ENCODE measurements around the gene CTNNB1.
A peak's percentile ranks its signal among the peaks of the same experiment; 100 is the strongest.

Gene CTNNB1

DNA sequence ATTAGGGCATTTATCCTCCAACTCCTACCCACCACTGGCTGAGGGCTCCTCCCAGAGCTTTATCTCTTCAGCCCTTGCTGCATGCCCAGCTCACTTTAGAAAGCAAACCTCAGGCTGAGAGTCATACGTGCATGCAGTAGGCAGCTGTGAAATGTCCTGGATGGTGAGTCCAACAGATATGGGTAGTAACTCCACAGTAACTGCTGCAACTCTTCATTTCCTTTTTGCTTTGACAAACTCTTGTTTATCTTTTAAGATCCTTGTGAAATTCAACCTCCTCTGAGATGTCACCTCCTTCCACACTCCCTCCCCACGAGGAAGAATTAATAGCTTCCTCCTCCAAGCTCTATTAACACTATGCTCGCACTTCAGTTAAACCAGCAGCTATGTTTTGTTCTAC lies 35.9 kb upstream of the CTNNB1 start:
- DNase-seq (ENCODE audit: low read depth) = peak; percentile 8
- TF ChIP-seq, protein P1, sequence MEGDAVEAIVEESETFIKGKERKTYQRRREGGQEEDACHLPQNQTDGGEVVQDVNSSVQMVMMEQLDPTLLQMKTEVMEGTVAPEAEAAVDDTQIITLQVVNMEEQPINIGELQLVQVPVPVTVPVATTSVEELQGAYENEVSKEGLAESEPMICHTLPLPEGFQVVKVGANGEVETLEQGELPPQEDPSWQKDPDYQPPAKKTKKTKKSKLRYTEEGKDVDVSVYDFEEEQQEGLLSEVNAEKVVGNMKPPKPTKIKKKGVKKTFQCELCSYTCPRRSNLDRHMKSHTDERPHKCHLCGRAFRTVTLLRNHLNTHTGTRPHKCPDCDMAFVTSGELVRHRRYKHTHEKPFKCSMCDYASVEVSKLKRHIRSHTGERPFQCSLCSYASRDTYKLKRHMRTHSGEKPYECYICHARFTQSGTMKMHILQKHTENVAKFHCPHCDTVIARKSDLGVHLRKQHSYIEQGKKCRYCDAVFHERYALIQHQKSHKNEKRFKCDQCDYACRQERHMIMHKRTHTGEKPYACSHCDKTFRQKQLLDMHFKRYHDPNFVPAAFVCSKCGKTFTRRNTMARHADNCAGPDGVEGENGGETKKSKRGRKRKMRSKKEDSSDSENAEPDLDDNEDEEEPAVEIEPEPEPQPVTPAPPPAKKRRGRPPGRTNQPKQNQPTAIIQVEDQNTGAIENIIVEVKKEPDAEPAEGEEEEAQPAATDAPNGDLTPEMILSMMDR (IDR thresholded peaks at IDR 0.05; ENCODE audit: low read length, missing control alignments) = no peak
- H3K4me3 ChIP-seq (replicated peaks; ENCODE audit: low read depth, low read length) = no peak overlapping the region

DNA sequence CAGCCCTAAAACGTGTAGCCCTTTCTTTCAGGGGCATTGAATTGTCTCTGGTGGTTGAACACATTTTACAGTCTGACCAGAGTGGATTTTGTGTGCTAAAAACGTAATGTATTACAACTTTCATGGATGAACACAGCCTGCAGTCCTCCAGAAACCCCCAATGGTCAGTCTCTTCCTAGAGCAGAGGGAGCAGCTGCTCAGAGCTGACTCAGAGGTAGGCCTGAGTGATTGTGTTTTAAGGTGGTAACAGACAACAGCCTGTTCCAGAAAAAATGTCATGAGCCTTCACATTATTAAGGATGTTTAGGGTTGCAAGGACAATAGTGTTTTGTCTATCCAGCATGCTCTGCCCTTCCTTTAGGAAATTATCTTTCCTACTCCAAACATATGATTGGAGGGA lies 34.5 kb upstream of the CTNNB1 start:
- TF ChIP-seq, protein P1 (IDR thresholded peaks at IDR 0.05; ENCODE audit: low read length, missing control alignments) = no peak
- DNase-seq (ENCODE audit: low read depth) = no peak

DNA sequence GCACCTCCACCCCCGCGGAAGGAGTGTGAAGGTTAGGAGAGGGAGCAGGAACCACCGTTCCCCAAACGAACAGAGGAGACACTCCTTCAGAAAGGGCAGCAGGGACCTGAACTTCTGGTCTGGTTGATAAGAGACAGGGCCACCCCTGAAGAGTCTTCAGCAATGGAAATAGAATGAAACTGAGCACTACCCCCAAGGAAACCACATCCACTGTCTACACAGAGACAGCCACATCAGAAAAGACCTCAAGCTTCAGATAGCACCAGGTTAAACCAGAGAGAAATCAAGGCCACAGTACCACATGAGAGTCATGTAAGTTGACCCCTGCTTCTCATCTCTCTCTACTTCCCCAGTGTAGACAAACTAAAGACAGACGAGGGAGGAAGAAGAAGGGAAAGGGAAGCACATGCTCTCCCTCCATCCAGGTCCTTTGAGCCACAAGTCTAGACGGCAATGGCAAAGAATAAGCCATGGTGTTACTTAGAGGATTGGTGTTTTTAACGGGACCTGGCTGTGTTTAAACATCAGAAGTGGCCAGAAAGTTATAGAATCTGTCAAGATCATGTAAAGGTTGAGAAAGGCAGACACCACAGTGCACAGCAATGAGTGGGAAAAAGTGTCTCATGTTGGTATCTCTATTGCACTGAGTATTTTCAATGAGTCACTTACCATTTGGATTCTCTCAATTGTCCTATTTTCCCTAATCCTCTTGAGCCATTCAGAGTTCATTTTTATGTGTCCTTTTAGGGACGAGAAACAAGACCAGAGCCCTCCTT lies 31.4 kb upstream of the CTNNB1 start:
- DNase-seq (ENCODE audit: low read depth) = no peak
- TF ChIP-seq, protein P1 (IDR thresholded peaks at IDR 0.05; ENCODE audit: low read length, missing control alignments) = no peak
- H3K4me3 ChIP-seq (replicated peaks; ENCODE audit: low read depth, low read length) = no peak overlapping the region

More for the DNA sequence above, 34.5 kb upstream of the CTNNB1 start:
- H3K4me3 ChIP-seq (replicated peaks; ENCODE audit: low read depth, low read length) = no peak overlapping the region

DNA sequence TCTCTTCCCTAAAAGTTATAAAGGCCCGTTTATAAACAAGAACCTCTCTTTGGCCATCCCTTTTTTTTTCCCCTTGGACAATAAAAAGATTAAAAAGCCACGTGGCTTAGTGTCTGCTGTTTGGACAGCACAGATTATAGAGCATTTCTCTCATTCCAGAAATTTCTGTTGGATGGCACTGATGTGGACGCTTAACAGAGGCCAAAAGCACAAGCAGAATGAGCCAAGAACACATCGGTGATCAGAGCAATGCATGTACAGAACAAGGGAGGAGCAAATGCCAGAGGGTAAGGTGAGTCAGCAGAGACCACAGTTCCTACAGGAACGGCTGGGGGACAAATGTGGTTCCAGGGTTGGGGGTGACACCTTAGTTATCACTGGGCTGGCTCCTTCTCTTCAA lies 30.3 kb upstream of the CTNNB1 start:
- peak; percentile 22 for DNase-seq (ENCODE audit: low read depth)
- TF ChIP-seq, protein P1 (IDR thresholded peaks at IDR 0.05; ENCODE audit: low read length, missing control alignments) = no peak
- H3K4me3 ChIP-seq (replicated peaks; ENCODE audit: low read depth, low read length) = no peak overlapping the region

DNA sequence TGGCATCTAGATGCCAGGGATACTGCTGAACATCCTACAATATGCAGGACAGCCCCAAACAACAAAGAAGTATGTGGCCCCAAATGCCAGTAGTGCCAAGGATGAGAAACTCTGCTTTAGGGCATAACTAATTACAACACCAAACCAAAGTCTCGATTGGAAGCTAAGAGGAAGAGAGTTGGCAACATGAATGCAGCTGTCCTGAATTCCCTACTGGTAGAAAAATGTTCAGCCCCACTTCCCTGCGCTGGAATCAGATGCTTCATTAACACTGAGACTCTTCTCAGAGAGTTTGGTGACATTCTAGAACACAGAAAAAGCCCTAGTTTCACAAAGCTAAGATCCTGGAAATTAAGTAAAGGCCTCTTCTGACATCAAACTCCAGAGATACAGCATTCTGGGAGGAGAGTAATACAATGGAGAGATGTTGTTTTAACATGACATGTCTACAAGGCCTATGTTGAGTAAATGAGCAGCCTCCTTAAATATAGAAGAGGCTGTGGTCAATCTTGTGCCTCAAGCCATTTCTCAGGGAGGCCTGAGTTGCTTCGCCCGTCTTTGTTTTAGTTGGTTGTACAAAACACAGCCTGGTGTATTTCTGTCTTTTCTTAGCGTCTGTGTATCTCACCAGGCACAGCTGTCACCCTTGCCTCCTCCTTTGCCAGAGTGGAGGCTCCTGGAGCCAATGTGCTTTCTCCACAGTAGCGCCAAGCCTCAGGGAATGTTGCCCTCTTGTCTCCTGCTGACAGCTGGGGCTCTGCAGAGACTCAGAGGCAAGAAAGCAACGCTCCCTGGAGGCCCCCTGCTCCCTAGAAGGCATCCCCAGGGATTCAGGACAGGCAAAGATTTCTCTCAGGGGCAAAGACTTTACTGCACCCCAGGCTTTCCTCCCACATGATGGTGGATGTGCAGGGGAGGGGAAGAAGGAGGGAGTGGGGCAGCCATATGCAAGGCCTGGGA lies 25.1 kb upstream of the CTNNB1 start:
- no peak for DNase-seq (ENCODE audit: low read depth)
- no peak overlapping the region for H3K4me3 ChIP-seq (replicated peaks; ENCODE audit: low read depth, low read length)
- TF ChIP-seq, protein P1 (IDR thresholded peaks at IDR 0.05; ENCODE audit: low read length, missing control alignments) = no peak

DNA sequence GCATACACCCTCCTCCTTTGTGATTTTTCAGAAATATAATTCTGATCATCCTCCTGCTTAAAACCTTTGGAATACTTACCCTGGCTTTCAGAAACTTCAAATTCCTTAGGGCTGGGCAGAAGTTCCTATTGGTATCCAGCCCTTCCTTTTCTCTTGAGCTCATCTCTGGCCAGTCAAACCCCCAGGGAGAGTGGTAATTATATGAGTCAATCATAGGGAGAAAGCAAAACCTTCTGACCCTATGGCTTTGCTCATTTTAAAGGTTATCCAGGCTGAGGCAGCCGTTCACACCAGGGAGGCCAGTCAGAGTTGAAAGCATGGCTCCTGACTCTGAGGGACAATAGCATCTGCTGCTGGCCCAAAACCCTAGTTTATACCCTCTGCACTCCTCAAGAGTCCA lies 23.9 kb upstream of the CTNNB1 start:
- TF ChIP-seq, protein P1 (IDR thresholded peaks at IDR 0.05; ENCODE audit: low read length, missing control alignments) = no peak

More for the DNA sequence above, 23.9 kb upstream of the CTNNB1 start:
- DNase-seq (ENCODE audit: low read depth) = no peak
- no peak overlapping the region for H3K4me3 ChIP-seq (replicated peaks; ENCODE audit: low read depth, low read length)
